NOMO-1 treated with dmso at 0.1 percent for 144 hours (cell line): ENCODE data around the gene SIM2.

ENCODE experiments used
- DNase-seq: peaks from one replicate; lab custom pipeline; 2025; ENCODE audit not compliant: unreplicated experiment; lab: John Stamatoyannopoulos, UW

SIM2 gene

GRCh38 chr21:36699546-36700294 is 805 bp downstream of the SIM2 start:
- no peak for DNase-seq

GRCh38 chr21:36700295-36700970 is 1.5 kb downstream of the SIM2 start:
- DNase-seq: no peak

GRCh38 chr21:36700971-36701755 is 2.2 kb downstream of the SIM2 start:
- DNase-seq: no peak

- DNase-seq: no peak
These were observed 3.1 kb downstream of the SIM2 start for GRCh38 chr21:36701756-36702621.

- DNase-seq: no peak
These were observed 3.7 kb downstream of the SIM2 start for GRCh38 chr21:36702622-36702968.

- no peak for DNase-seq
These were observed 4.2 kb downstream of the SIM2 start for GRCh38 chr21:36703123-36703522.

GRCh38 chr21:36703626-36704280 is 4.8 kb downstream of the SIM2 start:
- no peak for DNase-seq

- DNase-seq: no peak
These were observed 5.5 kb downstream of the SIM2 start for GRCh38 chr21:36704281-36704957.

- DNase-seq: no peak
These were observed 6.2 kb downstream of the SIM2 start for GRCh38 chr21:36704958-36705678.

- no peak for DNase-seq
These were observed 7.0 kb downstream of the SIM2 start for GRCh38 chr21:36705679-36706481.

- no peak for DNase-seq
These were observed 7.6 kb downstream of the SIM2 start for GRCh38 chr21:36706482-36706852.

GRCh38 chr21:36706951-36707762 is 8.2 kb downstream of the SIM2 start:
- no peak for DNase-seq

- DNase-seq: no peak
These were observed 8.9 kb downstream of the SIM2 start for GRCh38 chr21:36707763-36708285.

GRCh38 chr21:36708286-36709029 is 9.5 kb downstream of the SIM2 start:
- no peak for DNase-seq

GRCh38 chr21:36709030-36709867 is 10.3 kb downstream of the SIM2 start:
- DNase-seq: no peak
